OCI-LY7 (cell line): ENCODE results near the gene NUDT6. TPM values are rescaled to one million over a fixed set of nuclear protein-coding genes. Genes with fewer than 3 reads are reported as not detected.
"Not testable (repeated sequence)": the region's sequence is repeated elsewhere in the genome, so short reads cannot be mapped to it uniquely, and the experiment has no call there.

Experiments
- BruUV-seq: library from RNA; stranded (reverse); fragments of 400-500 nt; replicated peaks from 2 replicates; lab custom pipeline; 2021; lab: Mats Ljungman, UMichigan
- CTCF ChIA-PET: fragments of 300-600 bp; sonication (Branson Sonifier 250); formaldehyde crosslinking; loops from one replicate; lab custom pipeline; 2022; ENCODE audit warnings: antibody characterized with exemption; ENCODE audit not compliant: unreplicated experiment; lab: Charles Lee
- POLR2A ChIA-PET: fragments of 300-600 bp; sonication (Branson Sonifier 250); formaldehyde crosslinking; loops from one replicate; lab custom pipeline; 2022; ENCODE audit warnings: antibody characterized with exemption; lab: Charles Lee
- DNase-seq: peaks from one replicate; pipeline ENCODE4 v3.0.0-alpha.2; 2015; ENCODE audit warnings: low spot score
- H2AFZ ChIP-seq: fragments of 200-600 bp; sonication (generic), shearing (Covaris generic); 2 replicates; pipeline ENCODE4 v1.6.1; 2014; ENCODE audit warnings: mild to moderate bottlenecking, antibody characterized with exemption, low read length, moderate library complexity
- H3K27ac ChIP-seq: fragments of 200-600 bp; sonication (generic); 2 replicates; pipeline ENCODE4 v1.5.1; 2014; ENCODE audit warnings: mixed run types, low read depth, mild to moderate bottlenecking, moderate library complexity, low read length, inconsistent platforms; ENCODE audit not compliant: poor library complexity, severe bottlenecking
- H3K36me3 ChIP-seq: fragments of 200-600 bp; sonication (generic); 2 replicates; pipeline ENCODE4 v1.6.1; 2014; ENCODE audit warnings: mild to moderate bottlenecking, antibody characterized with exemption, low read length, moderate library complexity, mixed read lengths; ENCODE audit not compliant: insufficient read depth
- H3K4me1 ChIP-seq: fragments of 200-600 bp; sonication (generic); 2 replicates; pipeline ENCODE4 v1.5.1; 2014; ENCODE audit warnings: mild to moderate bottlenecking, low read length; ENCODE audit not compliant: insufficient read depth, poor library complexity, severe bottlenecking
- H3K4me2 ChIP-seq: fragments of 200-600 bp; sonication (generic); 2 replicates; pipeline ENCODE4 v1.6.1; 2014; ENCODE audit warnings: mild to moderate bottlenecking, low read length
- H3K4me3 ChIP-seq: fragments of 200-600 bp; sonication (generic); 2 replicates; pipeline ENCODE4 v1.5.1; 2014; ENCODE audit warnings: mild to moderate bottlenecking, low read depth, low read length; ENCODE audit not compliant: poor library complexity, severe bottlenecking
- H3K79me2 ChIP-seq: fragments of 200-600 bp; sonication (generic); 2 replicates; pipeline ENCODE4 v1.6.1; 2016; ENCODE audit warnings: low read depth, mild to moderate bottlenecking, low read length, moderate library complexity, mixed read lengths; ENCODE audit not compliant: insufficient read depth
- H3K9me2 ChIP-seq: fragments of 200-600 bp; sonication (generic); 2 replicates; pipeline ENCODE4 v1.6.1; 2016; ENCODE audit warnings: mild to moderate bottlenecking, low read length, mixed read lengths; ENCODE audit not compliant: insufficient read depth
- H3K9me3 ChIP-seq: fragments of 200-600 bp; sonication (generic); 2 replicates; pipeline ENCODE4 v1.6.1; 2014; ENCODE audit warnings: mild to moderate bottlenecking, mixed run types, low read length, mixed read lengths
- H4K20me1 ChIP-seq: fragments of 200-600 bp; sonication (generic); 2 replicates; pipeline ENCODE4 v1.6.1; 2014; ENCODE audit warnings: mild to moderate bottlenecking, antibody characterized with exemption, low read length, moderate library complexity, mixed read lengths; ENCODE audit not compliant: insufficient read depth
- CTCF ChIP-seq: fragments of 200-600 bp; sonication (generic); conservative IDR thresholded peaks from 2 replicates; pipeline ENCODE4 v1.5.1; 2014; ENCODE audit warnings: mild to moderate bottlenecking, antibody characterized with exemption, low read length, moderate library complexity, mixed read lengths
- EZH2phosphoT487 ChIP-seq: fragments of 200-600 bp; sonication (generic); IDR thresholded peaks from 2 replicates; pipeline ENCODE4 v1.6.1; 2018; ENCODE audit warnings: low read depth, borderline replicate concordance, mild to moderate bottlenecking, mixed run types, antibody characterized with exemption, low read length, moderate library complexity, mixed read lengths
- intact Hi-C: fragments of 100-400 bp; cut with micrococcal nuclease; formaldehyde crosslinking; loops from one replicate; pipeline ENCODE4 v1.10.0; 2022; ENCODE audit not compliant: unreplicated experiment
- total RNA-seq, 2 experiments: library from RNA; depleted of rRNA in 1 of 2; stranded (reverse); fragments of >200 nt in 1 of 2; shearing (Covaris generic) in 1 of 2; gene quantifications; 2 replicates each; pipeline ENCODE4 v1.2.3, GENCODE V29; 2014 to 2022

The NUDT6 gene
- total RNA-seq, 2 experiments from 2014 or later: 15.9 to 18.3 TPM

- no peaks in the 10 kb centered on the region for H3K9me3 ChIP-seq
- H3K4me2 ChIP-seq: no peak overlapping the region
- H3K9me2 ChIP-seq: no peaks in the 10 kb centered on the region
- TF ChIP-seq CTCF (no peak), EZH2phosphoT487 (no peak)
- no peaks in the 10 kb centered on the region for H3K4me1 ChIP-seq
- intact Hi-C loops: no loop called here
- no peak for DNase-seq
- H3K36me3 ChIP-seq: no peaks in the 10 kb centered on the region
- ChIA-PET CTCF (interaction anchor here (0.7 kb wide), 1 partner anchor 60 kb away, joined by 3 read pairs; no protein-coding TSS in a partner anchor), POLR2A (interaction anchor here (0.6 to 2.3 kb wide), 4 partner anchors 22 to 1510 kb away, joined by 3 to 7 read pairs (median 3); no protein-coding TSS in a partner anchor)
- H3K27ac ChIP-seq: no peak overlapping the region
- no peaks in the 10 kb centered on the region for H3K79me2 ChIP-seq
- H4K20me1 ChIP-seq: no peaks in the 10 kb centered on the region
- 0 out of 2 replicates have a peak overlapping the region, but pooled peaks have one; percentile 27 for H2AFZ ChIP-seq
- no peak overlapping the region for H3K4me3 ChIP-seq
- BruUV-seq: no TSS peak
These were observed 67.7 kb downstream of the NUDT6 start for GRCh38 chr4:122854447-122855352.

GRCh38 chr4:122851568-122851967 is 70.8 kb downstream of the NUDT6 start:
- Histone ChIP-seq H4K20me1 (no peaks in the 10 kb centered on the region), H3K79me2 (no peaks in the 10 kb centered on the region), H3K27ac (no peak overlapping the region), H3K36me3 (no peaks in the 10 kb centered on the region), H3K9me2 (no peaks in the 10 kb centered on the region), H3K9me3 (no peaks in the 10 kb centered on the region), H3K4me1 (no peaks in the 10 kb centered on the region), H3K4me2 (no peak overlapping the region), H2AFZ (no peak overlapping the region), H3K4me3 (no peak overlapping the region)
- intact Hi-C loops: no loop called here
- no peak for DNase-seq
- no peak for TF ChIP-seq CTCF
- no peak for TF ChIP-seq EZH2phosphoT487
- ChIA-PET POLR2A (interaction anchor here (0.5 to 1.8 kb wide), 5 partner anchors 10 to 994 kb away, joined by 3 to 9 read pairs (median 4); no protein-coding TSS in a partner anchor), CTCF (no interaction called here)
- BruUV-seq: no TSS peak

GRCh38 chr4:122849789-122850188 is 72.6 kb downstream of the NUDT6 start:
- CTCF ChIA-PET, H3K4me3 ChIP-seq, H3K79me2 ChIP-seq, BruUV-seq, intact Hi-C loops, H2AFZ ChIP-seq, H3K4me1 ChIP-seq, H3K9me3 ChIP-seq, H3K36me3 ChIP-seq, H3K27ac ChIP-seq, H4K20me1 ChIP-seq, DNase-seq, H3K9me2 ChIP-seq, H3K4me2 ChIP-seq, POLR2A ChIA-PET: not testable (repeated sequence)
